ENCODE results near the gene KCNK1. TPM values are rescaled to one million over a fixed set of nuclear protein-coding genes. Genes with fewer than 3 reads are reported as not detected.

Gene KCNK1
- total RNA-seq, 1 experiment from 2014 or later, result 60.6 TPM

GRCh38 chr1:233572896-233573295 lies 41.0 kb upstream of the KCNK1 start:
- ChIA-PET CTCF (no interaction called here), POLR2A (ENCODE audit: unreplicated experiment) (no interaction called here)
- no TSS peak for BruUV-seq (replicated peaks)
- Histone ChIP-seq H3F3A (ENCODE audit: insufficient read depth, low read depth) (no peaks in the 10 kb centered on the region), H2AFZ (no peak overlapping the region), H3K79me2 (ENCODE audit: low read depth) (no peaks in the 10 kb centered on the region), H3K36me3 (ENCODE audit: low read depth) (no peaks in the 10 kb centered on the region), H3K27me3 (ENCODE audit: insufficient read depth, low read depth) (no peaks in the 10 kb centered on the region), H3K4me2 (no peak overlapping the region), H4K20me1 (ENCODE audit: insufficient read depth) (no peaks in the 10 kb centered on the region), H3K27ac (no peak overlapping the region), H3K4me1 (replicated peaks; ENCODE audit: insufficient read depth) (no peaks in the 10 kb centered on the region), H3K9me3 (ENCODE audit: insufficient read depth, low read depth) (no peaks in the 10 kb centered on the region), H3K4me3 (no peak overlapping the region), H3K9me2 (ENCODE audit: insufficient read depth) (no peaks in the 10 kb centered on the region)
- TF ChIP-seq CTCF (conservative IDR thresholded peaks at IDR 0.05), result no peak
- TF ChIP-seq EZH2 (IDR thresholded peaks at IDR 0.05; ENCODE audit: low read depth), result no peak
- DNase-seq, result no peak
- intact Hi-C loops (cut with micrococcal nuclease; ENCODE audit: unreplicated experiment), result no loop called here

- H3K27ac ChIP-seq, result no peak overlapping the region
- H3K79me2 ChIP-seq (ENCODE audit: low read depth), result no peaks in the 10 kb centered on the region
- H3K4me2 ChIP-seq, result no peak overlapping the region
- POLR2A ChIA-PET (ENCODE audit: unreplicated experiment), result interaction anchor here (0.6 kb wide), 1 partner anchor 16 kb away, joined by 3 read pairs; no protein-coding TSS in a partner anchor
- no peak for TF ChIP-seq EZH2 (IDR thresholded peaks at IDR 0.05; ENCODE audit: low read depth)
- TF ChIP-seq CTCF (conservative IDR thresholded peaks at IDR 0.05), result no peak
- H3K9me2 ChIP-seq (ENCODE audit: insufficient read depth), result no peaks in the 10 kb centered on the region
- no peaks in the 10 kb centered on the region for H3K9me3 ChIP-seq (ENCODE audit: insufficient read depth, low read depth)
- no peaks in the 10 kb centered on the region for H3F3A ChIP-seq (ENCODE audit: insufficient read depth, low read depth)
- H3K4me3 ChIP-seq, result no peak overlapping the region
- no peaks in the 10 kb centered on the region for H3K4me1 ChIP-seq (replicated peaks; ENCODE audit: insufficient read depth)
- H3K36me3 ChIP-seq (ENCODE audit: low read depth), result no peaks in the 10 kb centered on the region
- no TSS peak for BruUV-seq (replicated peaks)
- no peak for DNase-seq
- H4K20me1 ChIP-seq (ENCODE audit: insufficient read depth), result no peaks in the 10 kb centered on the region
- no peaks in the 10 kb centered on the region for H3K27me3 ChIP-seq (ENCODE audit: insufficient read depth, low read depth)
- intact Hi-C loops (cut with micrococcal nuclease; ENCODE audit: unreplicated experiment), result no loop called here
- CTCF ChIA-PET, result no interaction called here
- H2AFZ ChIP-seq, result no peak overlapping the region
Measured at GRCh38 chr1:233575450-233575849, 38.5 kb upstream of the KCNK1 start.

GRCh38 chr1:233582439-233582838 lies 31.5 kb upstream of the KCNK1 start:
- no peak overlapping the region for H2AFZ ChIP-seq
- no peak for DNase-seq
- H4K20me1 ChIP-seq (ENCODE audit: insufficient read depth), result no peaks in the 10 kb centered on the region
- POLR2A ChIA-PET (ENCODE audit: unreplicated experiment), result no interaction called here
- no TSS peak for BruUV-seq (replicated peaks)
- 0 out of 2 replicates have a peak, but pooled peaks cover 6% of the 10 kb centered on the region for H3K9me2 ChIP-seq (ENCODE audit: insufficient read depth)
- no peak overlapping the region for H3K4me3 ChIP-seq
- no peak for TF ChIP-seq EZH2 (IDR thresholded peaks at IDR 0.05; ENCODE audit: low read depth)
- no peak for TF ChIP-seq CTCF (conservative IDR thresholded peaks at IDR 0.05)
- H3K27ac ChIP-seq, result no peak overlapping the region
- no peaks in the 10 kb centered on the region for H3F3A ChIP-seq (ENCODE audit: insufficient read depth, low read depth)
- H3K4me2 ChIP-seq, result no peak overlapping the region
- H3K4me1 ChIP-seq (replicated peaks; ENCODE audit: insufficient read depth), result no peaks in the 10 kb centered on the region
- intact Hi-C loops (cut with micrococcal nuclease; ENCODE audit: unreplicated experiment), result no loop called here
- H3K79me2 ChIP-seq (ENCODE audit: low read depth), result no peaks in the 10 kb centered on the region
- H3K27me3 ChIP-seq (ENCODE audit: insufficient read depth, low read depth), result no peaks in the 10 kb centered on the region
- H3K9me3 ChIP-seq (ENCODE audit: insufficient read depth, low read depth), result no peaks in the 10 kb centered on the region; the same call in 1 of the 2 replicates
- H3K36me3 ChIP-seq (ENCODE audit: low read depth), result no peaks in the 10 kb centered on the region
- CTCF ChIA-PET, result no interaction called here
